ENCODE measurements around the gene AKAP6.

The AKAP6 gene

DNA sequence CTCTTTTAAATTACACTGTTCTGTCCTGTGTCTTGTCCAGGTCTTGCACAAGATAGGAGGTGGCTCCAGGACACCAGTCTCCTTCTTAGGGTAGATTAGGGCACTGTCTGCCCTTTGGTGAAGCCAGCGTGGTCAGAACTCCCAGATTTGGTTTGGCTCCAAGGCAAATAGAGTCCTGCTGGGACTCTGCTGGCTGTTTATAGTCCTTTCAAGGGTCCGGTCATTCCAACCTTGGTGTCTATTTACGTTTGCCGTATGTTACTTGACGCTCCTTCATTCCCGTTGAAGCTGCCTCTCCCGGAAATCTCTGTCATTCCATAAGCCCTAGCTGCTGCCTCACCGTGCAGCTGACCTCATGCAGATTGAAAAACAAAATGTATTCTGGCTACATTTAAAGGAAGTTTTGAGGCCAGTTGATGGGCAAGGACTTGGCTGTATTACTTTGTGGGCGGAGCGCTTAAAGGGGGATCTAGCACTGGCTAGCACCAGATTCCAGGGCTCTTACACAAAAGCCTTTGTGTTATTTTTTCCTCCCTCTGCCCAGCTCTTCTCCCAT lies 180.6 kb downstream of the AKAP6 start:
- H3K4me3 ChIP-seq (ENCODE audit: low read depth, low read length) = no peak overlapping the region
- TF ChIP-seq, protein P1, sequence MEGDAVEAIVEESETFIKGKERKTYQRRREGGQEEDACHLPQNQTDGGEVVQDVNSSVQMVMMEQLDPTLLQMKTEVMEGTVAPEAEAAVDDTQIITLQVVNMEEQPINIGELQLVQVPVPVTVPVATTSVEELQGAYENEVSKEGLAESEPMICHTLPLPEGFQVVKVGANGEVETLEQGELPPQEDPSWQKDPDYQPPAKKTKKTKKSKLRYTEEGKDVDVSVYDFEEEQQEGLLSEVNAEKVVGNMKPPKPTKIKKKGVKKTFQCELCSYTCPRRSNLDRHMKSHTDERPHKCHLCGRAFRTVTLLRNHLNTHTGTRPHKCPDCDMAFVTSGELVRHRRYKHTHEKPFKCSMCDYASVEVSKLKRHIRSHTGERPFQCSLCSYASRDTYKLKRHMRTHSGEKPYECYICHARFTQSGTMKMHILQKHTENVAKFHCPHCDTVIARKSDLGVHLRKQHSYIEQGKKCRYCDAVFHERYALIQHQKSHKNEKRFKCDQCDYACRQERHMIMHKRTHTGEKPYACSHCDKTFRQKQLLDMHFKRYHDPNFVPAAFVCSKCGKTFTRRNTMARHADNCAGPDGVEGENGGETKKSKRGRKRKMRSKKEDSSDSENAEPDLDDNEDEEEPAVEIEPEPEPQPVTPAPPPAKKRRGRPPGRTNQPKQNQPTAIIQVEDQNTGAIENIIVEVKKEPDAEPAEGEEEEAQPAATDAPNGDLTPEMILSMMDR (conservative IDR thresholded peaks at IDR 0.05; ENCODE audit: low read depth, low read length) = no peak
- peak; percentile 100 for DNase-seq (ENCODE audit: low read depth)

DNA sequence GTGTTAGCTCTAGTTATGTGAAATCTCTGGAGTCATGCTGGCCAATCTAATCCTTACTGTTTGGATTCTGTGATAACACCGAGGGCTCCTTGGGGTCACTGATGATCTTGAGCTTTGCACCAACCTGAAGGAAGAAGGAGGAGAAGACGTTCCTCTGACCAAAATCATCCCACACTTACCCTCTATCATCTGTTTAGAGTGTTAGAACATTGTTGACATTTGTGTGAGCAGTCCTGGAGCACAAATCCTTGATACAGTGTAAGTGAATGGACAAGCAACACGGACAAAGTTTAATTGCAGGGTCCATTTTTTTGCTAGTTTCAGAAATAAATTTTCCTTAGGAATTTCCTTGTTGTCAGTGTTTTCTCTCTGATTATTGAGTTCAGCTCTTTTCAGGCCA lies 181.7 kb downstream of the AKAP6 start:
- TF ChIP-seq, protein P1 (conservative IDR thresholded peaks at IDR 0.05; ENCODE audit: low read depth, low read length) = no peak

DNA sequence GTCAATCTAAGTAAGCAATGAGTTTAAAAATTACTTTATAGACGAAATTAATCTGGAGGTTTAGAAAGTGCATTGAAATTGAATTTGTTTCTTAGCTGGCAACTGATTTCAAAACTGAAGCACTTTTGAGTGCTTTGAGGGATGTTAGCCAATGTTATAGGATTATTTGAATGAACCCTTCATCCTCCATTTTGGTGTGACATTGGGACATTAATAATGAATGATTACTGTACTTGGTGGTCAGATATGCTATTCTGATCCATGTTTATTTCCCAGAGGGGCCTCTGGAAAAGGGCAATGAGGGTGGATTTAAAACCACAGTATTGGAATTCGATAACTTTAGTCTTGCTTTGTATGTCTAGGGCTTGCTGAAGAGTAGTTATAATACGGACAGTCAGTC lies 183.2 kb downstream of the AKAP6 start:
- no peak overlapping the region for H3K4me3 ChIP-seq (ENCODE audit: low read depth, low read length)
- TF ChIP-seq, protein P1 (conservative IDR thresholded peaks at IDR 0.05; ENCODE audit: low read depth, low read length) = no peak
- DNase-seq (ENCODE audit: low read depth) = no peak

More for the DNA sequence above, 181.7 kb downstream of the AKAP6 start:
- no peak for DNase-seq (ENCODE audit: low read depth)
- no peak overlapping the region for H3K4me3 ChIP-seq (ENCODE audit: low read depth, low read length)

DNA sequence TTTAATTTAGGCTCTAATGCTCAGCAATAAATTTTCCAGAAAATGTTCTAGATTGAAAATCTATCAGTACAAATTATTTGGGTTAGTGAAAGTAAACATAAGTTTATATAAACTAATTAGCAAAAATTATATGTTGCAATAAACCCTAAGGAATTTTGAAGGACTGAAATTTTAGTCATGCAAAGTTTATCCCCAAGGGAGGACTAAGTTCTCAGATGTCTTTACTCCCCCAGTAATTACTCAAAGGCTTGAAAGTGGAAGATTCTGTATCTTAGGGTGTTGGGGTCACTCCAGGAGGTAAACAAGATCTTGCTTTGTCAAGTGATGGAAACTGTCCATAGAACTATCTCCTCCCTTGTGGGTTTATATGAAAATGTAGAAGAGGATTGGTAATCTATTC lies 183.7 kb downstream of the AKAP6 start:
- TF ChIP-seq, protein P1 (conservative IDR thresholded peaks at IDR 0.05; ENCODE audit: low read depth, low read length) = no peak
- DNase-seq (ENCODE audit: low read depth) = peak; percentile 27
- no peak overlapping the region for H3K4me3 ChIP-seq (ENCODE audit: low read depth, low read length)

DNA sequence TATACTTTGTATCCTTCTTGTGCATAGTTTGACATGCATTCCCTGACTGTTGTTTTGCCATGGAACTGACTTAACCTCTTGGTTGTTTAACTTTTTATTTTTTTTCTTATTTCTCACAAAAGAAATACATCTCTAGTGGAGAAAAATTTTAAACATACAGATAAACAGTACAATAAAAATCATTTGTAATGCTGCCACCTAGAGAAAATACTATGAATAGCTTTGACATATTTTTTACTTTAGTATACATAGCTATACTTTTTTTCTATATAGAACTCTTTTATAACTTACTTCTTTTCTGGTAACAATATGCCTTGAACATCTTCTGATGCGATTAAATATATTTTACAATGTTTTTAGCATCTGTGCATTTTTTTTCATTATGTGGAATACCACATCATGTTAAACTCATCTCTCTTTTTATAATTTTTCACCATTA lies 184.5 kb downstream of the AKAP6 start:
- peak; percentile 58 for DNase-seq (ENCODE audit: low read depth)
- no peak overlapping the region for H3K4me3 ChIP-seq (ENCODE audit: low read depth, low read length)
- TF ChIP-seq, protein P1 (conservative IDR thresholded peaks at IDR 0.05; ENCODE audit: low read depth, low read length) = peak; percentile 42

DNA sequence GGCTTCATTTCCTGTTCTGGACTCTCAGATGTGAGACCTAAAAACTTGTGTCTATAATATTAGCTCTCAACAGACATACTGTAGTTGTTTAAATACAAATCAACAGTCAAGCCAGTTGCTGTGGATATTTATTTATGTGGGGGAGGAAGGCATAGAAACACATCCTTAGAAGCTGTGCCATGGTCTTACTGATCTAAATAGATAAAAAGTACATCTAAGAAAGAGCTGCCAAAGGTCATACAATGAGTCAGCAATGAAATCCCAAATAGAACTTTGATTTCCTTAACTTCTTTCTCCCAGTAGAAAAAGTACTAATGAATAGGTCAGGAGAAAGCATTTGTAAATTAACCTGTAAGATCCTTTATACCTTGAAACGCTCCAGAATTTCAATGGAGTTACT lies 185.1 kb downstream of the AKAP6 start:
- TF ChIP-seq, protein P1 (conservative IDR thresholded peaks at IDR 0.05; ENCODE audit: low read depth, low read length) = no peak
- no peak overlapping the region for H3K4me3 ChIP-seq (ENCODE audit: low read depth, low read length)
- peak; percentile 38 for DNase-seq (ENCODE audit: low read depth)

DNA sequence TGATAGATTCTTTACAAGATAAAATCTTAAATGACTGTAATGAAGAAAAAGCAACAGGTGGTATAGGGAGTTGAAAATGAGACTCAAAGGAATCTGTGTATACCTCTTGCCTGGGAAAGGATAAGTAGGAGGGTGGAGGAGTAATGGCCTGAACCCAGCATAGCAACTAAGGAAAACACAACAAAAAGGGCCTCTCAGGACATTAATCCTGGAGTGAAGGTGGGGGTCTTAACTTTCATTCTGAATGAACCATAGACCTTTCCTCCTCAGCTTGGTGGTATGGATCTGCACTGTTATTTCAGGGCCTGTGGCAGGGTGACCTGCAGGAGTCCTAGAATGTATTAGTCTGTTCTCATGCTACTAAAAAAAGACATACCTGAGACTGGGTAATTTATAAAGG lies 185.6 kb downstream of the AKAP6 start:
- H3K4me3 ChIP-seq (ENCODE audit: low read depth, low read length) = no peak overlapping the region
- DNase-seq (ENCODE audit: low read depth) = no peak
- TF ChIP-seq, protein P1 (conservative IDR thresholded peaks at IDR 0.05; ENCODE audit: low read depth, low read length) = no peak

Measured in choroid plexus epithelial cell (primary cell).